Breast epithelium (tissue), 4 donors: Measurements from ENCODE around the gene LZTS2. TPM values are rescaled to one million over a fixed set of nuclear protein-coding genes. Genes with fewer than 3 reads are reported as not detected.

Experiments used
- DNase-seq, 2 donors: peaks; one replicate each; pipeline ENCODE4 v3.0.0-alpha.2; 2019; ENCODE audit warnings: low spot score in 2 of 2
- H3K27ac ChIP-seq, 2 donors: fragments of 200-600 bp; sonication (generic) in 1 of 2; one replicate each; pipeline ENCODE4 v1.5.1; 2016 to 2019; ENCODE audit warnings: mild to moderate bottlenecking in 1 of 2
- H3K27me3 ChIP-seq, 2 donors: fragments of 200-600 bp; sonication (generic) in 1 of 2; one replicate each; pipeline versions ENCODE4 v1.5.1 to v1.6.0; 2017 to 2019; ENCODE audit warnings: control low read depth in 1 of 2, mild to moderate bottlenecking in 1 of 2
- H3K36me3 ChIP-seq: fragments of 200-600 bp; one replicate; pipeline ENCODE4 v1.5.1; 2019
- H3K4me1 ChIP-seq, 2 donors: fragments of 200-600 bp; sonication (generic); one replicate each; pipeline ENCODE4 v1.5.1; 2016 to 2019; ENCODE audit warnings: control low read depth in 1 of 2
- H3K4me3 ChIP-seq, 3 donors: fragments of 200-600 bp; sonication (generic); 1 replicate in 2 of 3; 2 replicates in 1 of 3; pipeline ENCODE4 v1.5.1; 2016 to 2019; ENCODE audit warnings: mild to moderate bottlenecking in 3 of 3, moderate library complexity in 2 of 3
- H3K9me3 ChIP-seq, 2 donors: fragments of 200-600 bp; sonication (generic) in 1 of 2; one replicate each; pipeline ENCODE4 v1.5.1; 2016 to 2019; ENCODE audit warnings: control low read depth in 1 of 2
- POLR2A ChIP-seq: fragments of 450-650 bp; IDR thresholded peaks from one replicate; pipeline ENCODE4 v1.6.1; 2016; ENCODE audit warnings: antibody characterized with exemption, mild to moderate bottlenecking, moderate library complexity
- POLR2AphosphoS5 ChIP-seq, 3 donors: sonication (generic); formaldehyde crosslinking; IDR thresholded peaks; one replicate each; pipeline ENCODE4 v1.6.1; 2017; ENCODE audit warnings: antibody characterized with exemption in 3 of 3
- intact Hi-C: fragments of 100-400 bp; cut with DNase I; formaldehyde crosslinking; loops from one replicate; pipeline ENCODE4 v1.15.1; 2023; ENCODE audit warnings: low total_unique reads
- total RNA-seq, 3 donors: library from RNA; depleted of rRNA; stranded (reverse); fragments of >200 nt; gene quantifications; one replicate each; pipeline ENCODE4 v1.1.0, GENCODE V29; 2016
- TF ChIP-seq, protein P1 (sequence below), 3 donors: fragments of 450-650 bp; IDR thresholded peaks; one replicate each; pipeline ENCODE4 v1.5.1; 2016 to 2017; ENCODE audit warnings: antibody characterized with exemption in 3 of 3, mild to moderate bottlenecking in 3 of 3, moderate library complexity in 3 of 3

Gene LZTS2
- total RNA-seq, 3 donors from 2014 or later = 44.0 to 67.5 (median 61.3) TPM

DNA sequence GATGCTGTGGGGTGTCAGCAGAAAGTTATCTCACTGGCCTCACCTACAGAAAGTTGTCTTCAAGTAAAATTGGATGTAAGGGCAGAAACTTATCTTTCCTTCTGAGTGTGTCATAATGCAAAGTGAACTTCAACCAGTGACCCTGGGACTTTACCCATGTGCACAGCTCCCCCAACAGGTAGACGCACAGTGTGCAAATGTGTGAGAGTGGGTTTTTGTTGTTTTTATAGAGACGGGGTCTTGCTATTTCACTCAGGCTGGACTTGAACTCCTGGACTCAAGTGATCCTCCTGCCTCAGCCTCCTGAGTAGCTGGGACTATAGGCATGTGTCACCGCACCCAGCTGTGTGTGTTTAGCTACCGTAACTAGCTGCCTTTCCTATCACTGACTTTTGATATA is 55.8 kb downstream of the LZTS2 start:
- H3K27me3 ChIP-seq = peaks cover 0 to 6% of the 10 kb centered on the region in 2 donors
- TF ChIP-seq POLR2A (no peak), POLR2AphosphoS5 (IDR thresholded peaks at IDR 0.05) (no peak)
- TF ChIP-seq, protein P1, sequence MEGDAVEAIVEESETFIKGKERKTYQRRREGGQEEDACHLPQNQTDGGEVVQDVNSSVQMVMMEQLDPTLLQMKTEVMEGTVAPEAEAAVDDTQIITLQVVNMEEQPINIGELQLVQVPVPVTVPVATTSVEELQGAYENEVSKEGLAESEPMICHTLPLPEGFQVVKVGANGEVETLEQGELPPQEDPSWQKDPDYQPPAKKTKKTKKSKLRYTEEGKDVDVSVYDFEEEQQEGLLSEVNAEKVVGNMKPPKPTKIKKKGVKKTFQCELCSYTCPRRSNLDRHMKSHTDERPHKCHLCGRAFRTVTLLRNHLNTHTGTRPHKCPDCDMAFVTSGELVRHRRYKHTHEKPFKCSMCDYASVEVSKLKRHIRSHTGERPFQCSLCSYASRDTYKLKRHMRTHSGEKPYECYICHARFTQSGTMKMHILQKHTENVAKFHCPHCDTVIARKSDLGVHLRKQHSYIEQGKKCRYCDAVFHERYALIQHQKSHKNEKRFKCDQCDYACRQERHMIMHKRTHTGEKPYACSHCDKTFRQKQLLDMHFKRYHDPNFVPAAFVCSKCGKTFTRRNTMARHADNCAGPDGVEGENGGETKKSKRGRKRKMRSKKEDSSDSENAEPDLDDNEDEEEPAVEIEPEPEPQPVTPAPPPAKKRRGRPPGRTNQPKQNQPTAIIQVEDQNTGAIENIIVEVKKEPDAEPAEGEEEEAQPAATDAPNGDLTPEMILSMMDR (IDR thresholded peaks at IDR 0.05) = no peak
- no peaks in the 10 kb centered on the region for H3K9me3 ChIP-seq
- H3K4me3 ChIP-seq = no peak overlapping the region
- no peak for DNase-seq
- no peaks in the 10 kb centered on the region for H3K36me3 ChIP-seq
- no peak overlapping the region for H3K27ac ChIP-seq
- intact Hi-C loops = no loop called here
- peaks cover 0 to 4% of the 10 kb centered on the region in 2 donors for H3K4me1 ChIP-seq

DNA sequence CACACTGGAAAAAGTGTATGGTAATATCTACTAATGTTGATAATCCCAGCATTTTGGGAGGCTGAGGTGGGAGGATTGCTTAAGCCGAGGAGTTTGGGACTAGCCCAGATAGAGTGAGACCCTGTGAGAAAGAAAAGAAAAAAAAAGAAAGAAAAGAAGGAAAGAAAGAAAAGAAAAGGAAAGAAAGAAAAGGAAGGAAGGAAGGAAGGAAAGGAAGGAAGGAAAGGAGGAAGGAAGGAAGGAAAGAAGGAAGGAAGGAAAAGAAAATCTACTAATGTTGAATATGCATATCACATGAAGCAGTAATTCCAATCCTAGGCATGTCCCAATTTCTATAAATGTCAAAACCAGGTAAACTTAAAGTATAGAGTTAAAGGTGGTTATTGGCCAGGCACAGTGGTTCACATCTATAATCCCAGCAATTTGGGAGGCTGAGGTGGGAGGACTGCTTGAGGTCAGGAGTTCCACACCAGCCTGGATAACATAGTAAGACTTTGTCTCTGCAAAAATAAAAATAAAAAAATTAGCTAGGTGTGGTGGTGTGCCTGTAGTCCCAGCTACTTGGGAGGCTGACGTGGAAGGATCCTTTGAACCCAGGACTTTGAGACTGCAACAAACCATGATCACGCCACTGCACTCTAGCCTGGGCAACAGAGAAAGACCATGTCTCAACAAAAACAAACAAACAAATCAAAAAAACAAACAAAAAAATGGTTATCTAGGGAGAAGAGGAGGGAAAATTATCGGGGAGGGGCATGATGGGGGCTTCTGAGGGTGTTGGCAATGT is 57.0 kb downstream of the LZTS2 start:
- intact Hi-C loops = no loop called here
- H3K36me3 ChIP-seq = no peaks in the 10 kb centered on the region
- H3K4me1 ChIP-seq = no peaks in the 10 kb centered on the region
- H3K4me3 ChIP-seq = no peak overlapping the region
- H3K27me3 ChIP-seq = no peaks in the 10 kb centered on the region
- no peak overlapping the region for H3K27ac ChIP-seq
- no peaks in the 10 kb centered on the region for H3K9me3 ChIP-seq
- TF ChIP-seq POLR2AphosphoS5 (IDR thresholded peaks at IDR 0.05) (no peak), POLR2A (no peak)
- TF ChIP-seq, protein P1 (IDR thresholded peaks at IDR 0.05) = no peak
- no peak for DNase-seq

Other genes starting within 250 kb of the LZTS2 start
- gene SLF2, start 86.8 kb upstream of the LZTS2 start, total RNA-seq = 10 to 100 TPM; 24.8 to 34.2 (median 31.8) TPM
- gene SEMA4G, start 30.3 kb upstream of the LZTS2 start, total RNA-seq = 1 to 10 TPM in 2 of 3 donors, under 1 TPM in 1; 0.48 to 2.9 (median 2.2) TPM
- 100 to 1,000 TPM in 1 of 3 donors, 10 to 100 TPM in 2; 75.4 to 104 (median 84.6) TPM for gene MRPL43, start 12.3 kb upstream of the LZTS2 start, total RNA-seq
- 1 to 10 TPM; 3.4 to 7.5 (median 5.3) TPM for gene TWNK, start 12.3 kb upstream of the LZTS2 start, total RNA-seq
- 1 to 10 TPM in 1 of 3 donors, under 1 TPM in 2; 0.48 to 2.3 (median 0.66) TPM for gene PDZD7, start 31.3 kb downstream of the LZTS2 start, total RNA-seq
- 10 to 100 TPM; 63.7 to 90.4 (median 75.7) TPM for gene SFXN3, start 31.4 kb downstream of the LZTS2 start, total RNA-seq
- 1 to 10 TPM; 2.8 to 4.9 (median 4.5) TPM for gene KAZALD1, start 62.2 kb downstream of the LZTS2 start, total RNA-seq
- gene TLX1, start 131.5 kb downstream of the LZTS2 start, total RNA-seq = not detected
- gene LBX1, start 229.7 kb downstream of the LZTS2 start, total RNA-seq = not detected